Activated B cell treated with CpG ODN at 0.5 μM for 24 hours (primary cell): ENCODE data around the gene SP2. TPM values are rescaled to one million over a fixed set of nuclear protein-coding genes. Genes with fewer than 3 reads are reported as not detected.

Experiments
- ATAC-seq: fragments of 200-7000 bp; cut with Tn5 transposase; one replicate; pipeline ENCODE4 v1.10.0; 2021; ENCODE audit warnings: low read depth, mild to moderate bottlenecking, moderate library complexity
- CTCF ChIA-PET: fragments of 350-600 bp; sonication (Branson Sonifier 250); formaldehyde crosslinking; loops from one replicate; lab custom pipeline; 2021; ENCODE audit warnings: antibody characterized with exemption; lab: Charles Lee
- POLR2A ChIA-PET: fragments of 350-600 bp; sonication (Branson Sonifier 250); formaldehyde crosslinking; loops from one replicate; lab custom pipeline; 2021; ENCODE audit warnings: antibody characterized with exemption; lab: Charles Lee
- DNase-seq: peaks from one replicate; pipeline ENCODE4 v3.0.0; 2022
- H3K27ac Mint-ChIP-seq: one replicate; pipeline ENCODE4 v1.8.0; 2020; ENCODE audit warnings: mixed read lengths
- H3K27me3 Mint-ChIP-seq: one replicate; pipeline ENCODE4 v1.8.0; 2021; ENCODE audit warnings: mixed read lengths
- H3K36me3 Mint-ChIP-seq: one replicate; pipeline ENCODE4 v1.8.0; 2021; ENCODE audit warnings: low read depth, mixed read lengths
- H3K4me1 Mint-ChIP-seq: one replicate; pipeline ENCODE4 v1.8.0; 2021; ENCODE audit warnings: mixed read lengths
- H3K4me3 Mint-ChIP-seq: one replicate; pipeline ENCODE4 v1.8.0; 2020; ENCODE audit warnings: mild to moderate bottlenecking, mixed read lengths
- H3K9me3 Mint-ChIP-seq: one replicate; pipeline ENCODE4 v1.8.0; 2020; ENCODE audit warnings: mixed read lengths
- intact Hi-C: fragments of 100-400 bp; cut with micrococcal nuclease; formaldehyde crosslinking; loops from one replicate; pipeline ENCODE4 v1.15.1; 2024
- total RNA-seq: library from RNA; stranded (reverse); gene quantifications from 2 replicates; pipeline ENCODE4 v1.2.3, GENCODE V29; 2022
- TF ChIP-seq, protein P1 (sequence below): fragments of 200-600 bp; IDR thresholded peaks from one replicate; pipeline ENCODE4 v1.8.0; 2022; ENCODE audit warnings: antibody characterized with exemption, mild to moderate bottlenecking

Gene SP2
- total RNA-seq, 1 donor from 2014 or later: 28.5 TPM

DNA sequence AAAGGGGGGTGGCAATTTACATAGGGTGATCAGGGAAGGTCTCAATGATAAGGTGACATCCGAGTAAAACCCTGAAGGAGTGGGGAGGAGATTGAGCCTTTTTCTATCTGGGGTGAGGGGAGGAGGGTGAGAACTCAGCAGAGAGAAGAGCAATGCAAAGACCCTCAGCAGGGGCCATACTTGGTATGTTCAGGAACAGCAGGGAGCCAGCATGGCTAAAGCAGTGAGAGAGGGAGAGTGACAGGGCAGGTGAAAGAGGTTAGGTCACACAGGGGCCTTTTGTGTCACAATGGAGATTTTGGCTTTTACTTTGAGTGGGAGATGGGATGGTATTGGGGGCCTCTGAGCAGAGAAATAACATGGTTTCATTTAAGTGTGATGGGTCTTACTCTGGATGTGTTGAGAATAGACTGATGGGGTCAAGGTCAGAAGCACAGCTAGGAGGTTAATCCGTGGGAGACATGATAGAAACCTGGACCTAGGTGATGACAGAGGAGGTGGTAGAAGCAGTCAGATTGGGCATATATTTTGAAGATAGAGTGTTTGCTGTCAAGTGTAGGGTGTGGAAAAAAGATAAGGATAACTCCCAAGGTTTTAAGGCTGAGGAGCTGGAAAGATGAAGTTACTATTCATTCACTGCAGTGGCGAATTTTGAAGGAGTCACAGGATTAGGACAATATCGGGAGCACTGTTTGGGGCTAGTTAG lies 6.2 kb downstream of the SP2 start:
- intact Hi-C loops: no loop called here
- Mint-ChIP-seq H3K27me3 (no peaks in the 10 kb centered on the region), H3K9me3 (no peaks in the 10 kb centered on the region), H3K27ac (no peak overlapping the region), H3K4me3 (no peak overlapping the region), H3K36me3 (peaks cover 62% of the 10 kb centered on the region), H3K4me1 (peaks cover 32% of the 10 kb centered on the region)
- CTCF ChIA-PET: interaction anchor here (1.5 kb wide), 1 partner anchor 61 kb away, joined by 3 read pairs; the partner anchor contains the start of gene SCRN2
- POLR2A ChIA-PET: no interaction called here
- DNase-seq: no peak
- no peak for ATAC-seq
- TF ChIP-seq, protein P1, sequence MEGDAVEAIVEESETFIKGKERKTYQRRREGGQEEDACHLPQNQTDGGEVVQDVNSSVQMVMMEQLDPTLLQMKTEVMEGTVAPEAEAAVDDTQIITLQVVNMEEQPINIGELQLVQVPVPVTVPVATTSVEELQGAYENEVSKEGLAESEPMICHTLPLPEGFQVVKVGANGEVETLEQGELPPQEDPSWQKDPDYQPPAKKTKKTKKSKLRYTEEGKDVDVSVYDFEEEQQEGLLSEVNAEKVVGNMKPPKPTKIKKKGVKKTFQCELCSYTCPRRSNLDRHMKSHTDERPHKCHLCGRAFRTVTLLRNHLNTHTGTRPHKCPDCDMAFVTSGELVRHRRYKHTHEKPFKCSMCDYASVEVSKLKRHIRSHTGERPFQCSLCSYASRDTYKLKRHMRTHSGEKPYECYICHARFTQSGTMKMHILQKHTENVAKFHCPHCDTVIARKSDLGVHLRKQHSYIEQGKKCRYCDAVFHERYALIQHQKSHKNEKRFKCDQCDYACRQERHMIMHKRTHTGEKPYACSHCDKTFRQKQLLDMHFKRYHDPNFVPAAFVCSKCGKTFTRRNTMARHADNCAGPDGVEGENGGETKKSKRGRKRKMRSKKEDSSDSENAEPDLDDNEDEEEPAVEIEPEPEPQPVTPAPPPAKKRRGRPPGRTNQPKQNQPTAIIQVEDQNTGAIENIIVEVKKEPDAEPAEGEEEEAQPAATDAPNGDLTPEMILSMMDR: no peak

DNA sequence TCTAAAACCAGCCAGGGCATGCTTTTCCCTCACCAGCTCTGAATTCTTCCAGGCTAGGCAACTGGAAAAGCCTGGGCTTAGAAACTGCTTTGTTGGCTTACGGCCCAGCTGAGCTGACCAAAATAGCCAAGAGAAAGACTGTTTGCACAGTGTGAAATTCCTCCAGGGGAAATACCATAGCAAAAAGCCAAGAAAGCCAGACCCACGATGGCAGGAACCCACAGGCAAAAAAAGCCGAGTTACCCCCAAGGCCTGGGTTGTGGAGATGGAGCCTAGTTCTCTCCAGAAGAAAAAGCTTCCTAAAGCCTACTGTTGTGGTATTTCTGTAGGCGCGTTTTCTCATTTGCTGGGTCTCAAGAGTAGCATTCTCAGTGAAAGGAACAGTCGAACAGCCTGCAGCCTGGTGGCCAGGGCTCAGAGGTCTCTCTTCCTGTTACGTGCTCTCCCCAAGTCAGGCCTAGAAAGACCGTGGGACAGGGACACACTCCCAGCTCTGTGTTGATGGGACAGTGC lies 9.2 kb downstream of the SP2 start:
- H3K27me3 Mint-ChIP-seq: no peaks in the 10 kb centered on the region
- CTCF ChIA-PET: no interaction called here

DNA sequence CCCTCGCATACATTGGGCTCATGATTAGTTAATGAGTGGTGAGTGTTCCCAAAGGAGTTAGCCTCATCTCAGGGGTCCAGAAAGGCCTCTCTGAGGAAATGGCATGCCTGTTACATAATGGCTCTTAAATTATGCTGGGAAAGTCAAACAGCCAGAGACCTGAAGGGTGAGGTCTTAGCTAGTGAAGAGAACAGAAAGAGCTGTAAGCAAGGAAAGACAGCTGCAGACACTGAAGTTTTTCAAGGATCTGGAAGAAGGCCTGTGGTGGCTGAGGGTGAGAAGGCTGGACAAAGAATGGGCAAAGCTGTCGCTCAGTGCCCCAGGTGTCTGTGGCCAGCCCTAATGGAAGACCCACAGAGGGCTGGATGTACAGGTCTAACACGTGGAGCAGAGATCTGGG lies 10.4 kb downstream of the SP2 start:
- H3K4me3 Mint-ChIP-seq: no peak overlapping the region
- TF ChIP-seq, protein P1: no peak
- peaks cover 62% of the 10 kb centered on the region for H3K36me3 Mint-ChIP-seq
- no peaks in the 10 kb centered on the region for H3K27me3 Mint-ChIP-seq
- intact Hi-C loops: no loop called here
- ATAC-seq: no peak
- POLR2A ChIA-PET: interaction anchor here (3.1 kb wide), 1 partner anchor 11 kb away, joined by 10 read pairs; no protein-coding TSS in a partner anchor
- H3K4me1 Mint-ChIP-seq: peaks cover 31% of the 10 kb centered on the region
- DNase-seq: no peak
- no peak overlapping the region for H3K27ac Mint-ChIP-seq
- CTCF ChIA-PET: no interaction called here
- H3K9me3 Mint-ChIP-seq: no peaks in the 10 kb centered on the region

More for the DNA sequence above, 9.2 kb downstream of the SP2 start:
- peaks cover 62% of the 10 kb centered on the region for H3K36me3 Mint-ChIP-seq
- H3K9me3 Mint-ChIP-seq: no peaks in the 10 kb centered on the region
- POLR2A ChIA-PET: interaction anchor here (3.1 kb wide), 1 partner anchor 10 kb away, joined by 10 read pairs; no protein-coding TSS in a partner anchor
- no peak overlapping the region for H3K27ac Mint-ChIP-seq
- TF ChIP-seq, protein P1: no peak
- intact Hi-C loops: no loop called here
- no peak overlapping the region for H3K4me3 Mint-ChIP-seq
- H3K4me1 Mint-ChIP-seq: peaks cover 31% of the 10 kb centered on the region
- ATAC-seq (no peak), DNase-seq (no peak)

DNA sequence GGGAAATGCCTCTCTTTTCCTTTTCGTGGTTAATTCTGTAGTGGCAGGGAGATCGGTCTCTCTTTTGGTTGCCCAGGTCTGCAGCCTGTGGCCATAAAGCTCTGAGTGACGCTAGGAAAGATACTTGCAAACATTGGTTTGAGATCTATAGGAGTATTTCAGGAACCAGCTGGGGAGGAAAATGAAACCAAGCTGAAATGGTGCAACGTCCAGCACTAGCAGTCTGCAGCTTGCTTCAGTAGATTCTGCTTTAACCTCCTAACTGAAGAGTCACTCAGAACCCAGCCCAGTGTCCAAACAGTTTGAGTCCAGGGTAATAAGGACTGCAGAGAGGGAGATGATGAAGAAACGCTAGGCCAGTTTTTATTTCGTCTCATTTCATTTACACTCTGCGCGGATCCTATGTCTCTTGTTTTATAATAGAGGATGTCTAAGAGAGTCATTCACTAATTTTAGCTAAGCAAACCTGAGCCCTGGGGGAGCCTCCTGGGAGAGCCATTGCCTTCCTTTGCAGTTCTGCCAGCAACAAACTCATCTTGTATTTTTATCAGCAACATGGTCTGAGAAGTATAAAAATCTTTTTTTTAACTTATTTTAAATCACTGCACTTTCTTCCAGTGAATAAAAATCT lies 12.0 kb downstream of the SP2 start:
- Mint-ChIP-seq H3K9me3 (no peaks in the 10 kb centered on the region), H3K27me3 (no peaks in the 10 kb centered on the region), H3K4me1 (peaks cover 28% of the 10 kb centered on the region), H3K4me3 (no peak overlapping the region), H3K36me3 (peaks cover 55% of the 10 kb centered on the region), H3K27ac (no peak overlapping the region)
- POLR2A ChIA-PET: interaction anchor here (1.4 kb wide), 1 partner anchor 12 kb away, joined by 3 read pairs; no protein-coding TSS in a partner anchor
- CTCF ChIA-PET: interaction anchor here (0.5 kb wide), 1 partner anchor 11 kb away, joined by 3 read pairs; no protein-coding TSS in a partner anchor
- DNase-seq (no peak), ATAC-seq (no peak)
- TF ChIP-seq, protein P1: no peak
- intact Hi-C loops: no loop called here

DNA sequence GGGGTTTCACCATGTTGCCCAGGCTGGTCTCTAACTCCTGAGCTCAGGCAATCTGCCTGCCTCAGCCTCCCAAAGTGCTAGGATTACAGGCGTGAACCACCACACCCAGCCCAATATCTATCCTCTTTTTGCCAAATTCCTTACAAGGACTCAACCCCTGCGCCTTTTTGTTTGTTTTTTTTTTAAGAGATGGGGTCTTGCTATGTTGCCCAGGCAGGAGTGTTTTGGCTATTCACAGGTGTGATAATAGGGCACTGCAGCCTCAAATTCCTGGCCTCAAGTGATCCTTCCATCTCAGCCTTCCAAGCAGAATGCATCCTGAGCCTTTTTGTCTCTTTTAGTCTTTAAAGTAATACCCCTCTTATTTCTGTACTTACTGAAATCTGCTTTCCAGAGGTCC lies 17.0 kb downstream of the SP2 start:
- intact Hi-C loops: no loop called here
- ATAC-seq: no peak

More for the DNA sequence above, 17.0 kb downstream of the SP2 start:
- Mint-ChIP-seq H3K4me1 (peaks cover 9% of the 10 kb centered on the region), H3K9me3 (no peaks in the 10 kb centered on the region), H3K36me3 (peaks cover 57% of the 10 kb centered on the region), H3K4me3 (no peak overlapping the region), H3K27ac (no peak overlapping the region), H3K27me3 (no peaks in the 10 kb centered on the region)
- ChIA-PET POLR2A (no interaction called here), CTCF (no interaction called here)
- TF ChIP-seq, protein P1: no peak
- no peak for DNase-seq
